HUDEP-2 (cell line): ENCODE data around the gene IRAK2.
A peak's percentile ranks its signal among the peaks of the same experiment; 100 is the strongest.

Experiments used
- DNase-seq, 76 experiments: peaks; one replicate each; lab custom pipeline; 2025; ENCODE audit not compliant: unreplicated experiment in 76 of 76; lab: John Stamatoyannopoulos, UW

Gene IRAK2

DNA sequence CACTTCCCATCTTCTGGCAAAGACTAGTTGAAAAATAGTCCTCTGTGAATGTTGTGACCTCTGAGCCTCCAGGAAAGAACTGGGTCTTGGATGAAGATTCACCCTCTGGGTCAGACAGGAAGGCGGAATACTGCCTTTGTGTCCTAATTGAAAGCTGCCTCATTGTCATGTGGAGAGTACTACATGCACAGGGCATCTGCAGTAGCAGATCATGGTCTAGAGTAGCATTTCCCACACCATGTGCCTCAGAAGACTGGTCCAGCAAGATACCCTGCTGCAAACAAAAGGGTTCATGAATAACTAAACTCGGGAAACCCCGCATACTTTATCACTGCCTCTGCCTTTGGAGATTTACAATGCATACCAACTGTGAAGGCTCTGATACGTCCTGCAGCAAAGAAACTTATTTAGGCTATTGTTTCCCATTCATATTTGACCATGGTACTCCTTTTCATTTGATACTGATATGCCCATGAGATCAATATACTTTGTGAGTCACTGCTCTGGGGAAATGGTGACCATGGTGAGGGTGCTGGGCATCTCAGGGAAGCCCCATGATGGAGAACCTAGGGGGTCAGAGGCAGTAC lies 22.7 kb downstream of the IRAK2 start:
- DNase-seq, result no peak

DNA sequence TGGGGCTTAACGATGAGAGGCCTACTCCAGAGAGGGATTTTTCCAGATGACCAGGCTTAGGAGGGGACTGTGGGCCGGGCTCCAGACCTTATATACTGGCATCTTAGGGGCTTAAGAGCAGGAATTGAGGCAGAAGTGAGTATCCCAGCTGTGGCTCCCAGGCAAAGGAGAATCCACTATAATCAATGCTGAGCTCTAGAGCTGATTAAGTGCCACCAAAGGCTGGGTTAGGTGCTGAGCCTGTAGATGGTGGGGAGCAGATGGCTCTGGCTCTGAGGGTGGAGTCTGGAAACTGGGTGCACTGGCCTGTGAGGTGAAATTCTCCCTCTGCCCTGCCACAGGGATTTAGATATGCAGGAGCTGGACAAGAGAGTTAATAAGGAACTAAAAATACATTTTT lies 23.2 kb downstream of the IRAK2 start:
- DNase-seq, result no peak

DNA sequence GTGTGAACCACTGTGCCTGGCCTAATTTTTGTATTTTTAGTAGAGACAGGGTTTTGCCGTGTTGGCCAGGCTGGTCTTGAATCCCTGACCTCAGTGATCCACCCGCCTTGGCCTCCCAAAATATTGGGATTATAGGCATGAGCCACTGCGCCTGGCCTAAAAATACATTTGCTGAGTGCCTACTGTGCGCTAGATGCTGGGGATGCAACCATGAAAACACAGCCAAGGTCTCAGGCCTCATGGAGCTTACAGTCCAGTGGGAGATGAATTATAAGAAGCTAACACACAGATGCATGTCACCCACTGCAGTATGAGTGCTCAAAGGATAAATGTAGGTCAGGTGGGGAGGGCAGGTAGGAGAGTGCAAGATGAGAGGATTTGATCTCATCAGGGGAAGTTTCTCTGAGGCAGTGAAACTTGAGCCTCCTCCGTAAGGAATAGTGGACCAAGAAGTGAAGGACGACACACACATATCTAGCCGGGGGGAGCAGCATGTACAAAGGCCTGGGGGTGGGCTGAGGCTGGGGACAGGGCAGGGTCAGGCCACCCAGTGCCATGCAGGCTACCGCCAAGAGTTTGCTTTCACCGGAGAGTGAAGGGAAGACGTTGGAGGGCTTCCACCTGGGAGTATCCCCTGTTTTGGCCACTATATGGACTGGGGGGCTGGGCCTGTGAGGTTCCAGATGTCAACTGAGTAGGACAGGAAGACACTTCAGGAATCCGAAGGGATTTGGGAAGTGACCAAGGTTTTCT lies 24.3 kb downstream of the IRAK2 start:
- DNase-seq, result no peak

DNA sequence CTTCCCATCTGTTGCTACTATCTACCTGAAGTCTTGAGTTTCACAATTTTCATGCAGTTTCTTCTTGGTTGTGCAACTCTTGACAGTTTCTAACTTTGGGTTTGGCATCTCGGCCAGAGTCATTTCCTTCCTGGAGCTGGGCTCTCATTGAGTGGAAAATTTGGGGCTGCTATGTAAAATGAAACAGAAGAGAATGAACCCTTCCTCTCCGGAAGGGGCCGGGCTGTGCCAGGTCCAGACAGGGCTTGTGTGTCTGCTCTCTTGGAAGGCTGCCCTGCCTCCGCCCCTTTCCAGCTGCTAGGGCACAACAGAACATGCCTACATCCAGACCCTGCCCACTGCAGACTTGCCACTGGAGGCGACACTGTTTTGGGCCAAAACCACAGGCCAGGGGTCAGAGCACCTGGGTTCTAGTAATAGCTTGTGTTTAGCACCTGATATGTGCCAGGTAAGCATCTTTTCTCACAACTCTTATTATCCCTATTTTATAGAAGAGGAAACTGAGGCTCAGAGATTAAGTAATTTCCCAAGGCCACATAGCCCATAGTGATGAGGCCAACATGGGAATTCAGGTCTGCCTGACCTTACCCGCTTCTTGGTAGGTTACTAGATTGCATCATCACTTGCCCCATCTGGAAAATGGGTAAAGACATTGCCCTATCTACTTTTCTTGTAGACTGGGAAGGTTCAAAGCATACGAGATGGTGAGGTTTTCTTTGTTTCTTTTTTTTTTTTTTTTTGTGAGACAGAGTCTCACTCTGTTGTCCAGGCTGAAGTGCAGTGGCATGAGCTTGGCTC lies 25.0 kb downstream of the IRAK2 start:
- DNase-seq, result peak in 70 of 76 experiments; percentile 9 to 87 (median 69)

DNA sequence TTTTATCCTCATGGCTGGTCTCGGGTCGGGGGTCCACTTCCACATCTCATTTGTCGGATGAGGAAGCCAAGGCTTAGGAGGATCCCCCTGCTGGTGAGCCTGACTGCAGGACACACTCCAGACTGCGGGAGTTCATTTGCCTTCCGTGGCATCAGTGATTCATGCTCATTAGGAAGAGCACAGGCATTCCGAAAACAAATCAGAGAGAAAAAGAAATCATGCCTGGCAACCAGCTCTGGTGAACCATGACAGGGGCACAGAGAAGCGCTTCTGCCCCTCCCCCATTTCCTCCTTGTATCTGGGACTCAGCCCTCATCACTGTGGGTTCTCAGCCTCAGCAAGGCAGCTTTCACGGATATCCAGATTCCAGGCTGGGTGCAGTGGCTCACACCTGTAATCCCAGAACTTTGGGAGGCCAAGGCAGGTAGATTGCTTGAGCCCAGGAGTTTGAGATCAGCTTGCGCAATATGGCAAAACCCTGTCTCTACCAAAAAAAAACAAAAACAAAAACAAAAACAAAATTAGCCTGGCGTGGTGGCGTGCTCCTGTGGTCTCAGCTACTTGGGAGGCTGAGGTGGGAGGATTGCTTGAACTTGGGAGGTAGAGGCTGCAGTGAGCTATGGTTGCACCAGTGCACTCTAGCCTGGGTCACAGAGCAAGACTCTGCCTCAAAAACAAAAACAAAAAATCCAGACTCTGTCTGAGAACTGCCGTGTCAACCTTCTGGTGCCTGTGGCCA lies 28.4 kb downstream of the IRAK2 start:
- DNase-seq, result no peak

DNA sequence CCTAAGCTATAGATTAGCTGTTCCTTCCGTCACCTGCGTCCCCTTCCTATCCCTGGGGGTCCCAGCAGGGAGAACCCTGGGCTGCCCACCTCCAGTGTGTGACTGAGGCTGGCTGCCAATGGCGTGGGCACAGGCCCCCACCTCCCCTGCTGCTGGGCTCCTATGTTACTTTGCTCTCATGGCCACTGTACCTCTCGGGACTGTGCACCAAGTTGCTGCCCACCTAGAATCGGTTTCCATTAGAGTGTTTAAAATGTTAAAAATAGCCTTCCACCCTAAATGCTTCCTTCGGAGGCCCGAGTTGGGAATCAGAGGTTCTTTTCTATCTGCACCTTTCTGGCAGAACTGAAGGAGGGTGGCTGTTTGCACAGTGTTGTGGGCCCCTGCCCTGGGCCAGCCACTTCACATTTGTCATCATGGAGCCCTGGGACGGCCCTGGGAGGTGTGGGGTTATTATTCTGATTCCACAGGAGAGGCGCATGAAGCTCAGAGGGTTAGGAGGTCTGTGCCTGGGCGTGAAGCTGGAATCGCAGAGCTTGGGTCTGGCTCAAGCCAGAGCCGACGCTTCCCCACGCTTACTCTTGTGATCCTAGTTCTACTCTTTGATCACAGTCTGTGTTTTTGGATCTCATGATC lies 29.1 kb downstream of the IRAK2 start:
- DNase-seq, result peak in 5 of 76 experiments; percentile 17 to 50 (median 35)

DNA sequence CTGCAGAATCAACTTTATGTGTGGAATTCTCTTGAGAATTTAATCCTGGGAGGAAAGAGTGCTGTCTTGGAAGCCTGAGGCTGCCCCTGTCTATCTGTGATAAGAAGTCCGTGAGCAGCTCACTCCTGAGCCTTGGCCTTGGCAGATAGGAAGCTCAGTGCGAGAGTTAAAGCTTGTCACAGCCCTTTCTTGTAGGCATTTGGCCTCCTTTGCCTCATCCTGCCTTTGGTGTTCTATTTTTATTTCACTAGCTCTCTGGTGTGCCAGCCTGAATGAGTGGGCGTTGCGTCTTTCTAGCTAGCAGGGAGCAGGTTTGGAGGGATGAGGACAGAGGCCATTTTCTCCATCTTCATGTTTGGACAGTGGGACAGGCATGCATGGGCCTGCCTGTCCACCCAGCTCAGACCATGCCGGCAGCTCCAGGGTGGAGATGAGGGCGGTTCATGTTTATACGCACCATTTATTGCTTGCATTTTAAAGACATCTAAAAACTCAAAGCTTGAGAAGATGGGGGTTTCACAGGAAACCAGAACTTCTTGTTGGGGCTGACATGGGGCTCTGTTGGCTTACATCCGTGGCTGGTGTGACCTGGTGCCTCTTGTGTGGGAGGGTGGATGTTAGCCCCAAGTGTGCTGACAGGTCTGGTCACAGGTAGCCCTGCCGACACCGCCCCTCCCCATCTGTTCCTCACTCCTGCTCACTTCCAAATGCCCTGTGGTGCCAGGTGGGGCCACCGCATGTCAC lies 29.8 kb downstream of the IRAK2 start:
- DNase-seq, result peak in 54 of 76 experiments; percentile 10 to 80 (median 44)

DNA sequence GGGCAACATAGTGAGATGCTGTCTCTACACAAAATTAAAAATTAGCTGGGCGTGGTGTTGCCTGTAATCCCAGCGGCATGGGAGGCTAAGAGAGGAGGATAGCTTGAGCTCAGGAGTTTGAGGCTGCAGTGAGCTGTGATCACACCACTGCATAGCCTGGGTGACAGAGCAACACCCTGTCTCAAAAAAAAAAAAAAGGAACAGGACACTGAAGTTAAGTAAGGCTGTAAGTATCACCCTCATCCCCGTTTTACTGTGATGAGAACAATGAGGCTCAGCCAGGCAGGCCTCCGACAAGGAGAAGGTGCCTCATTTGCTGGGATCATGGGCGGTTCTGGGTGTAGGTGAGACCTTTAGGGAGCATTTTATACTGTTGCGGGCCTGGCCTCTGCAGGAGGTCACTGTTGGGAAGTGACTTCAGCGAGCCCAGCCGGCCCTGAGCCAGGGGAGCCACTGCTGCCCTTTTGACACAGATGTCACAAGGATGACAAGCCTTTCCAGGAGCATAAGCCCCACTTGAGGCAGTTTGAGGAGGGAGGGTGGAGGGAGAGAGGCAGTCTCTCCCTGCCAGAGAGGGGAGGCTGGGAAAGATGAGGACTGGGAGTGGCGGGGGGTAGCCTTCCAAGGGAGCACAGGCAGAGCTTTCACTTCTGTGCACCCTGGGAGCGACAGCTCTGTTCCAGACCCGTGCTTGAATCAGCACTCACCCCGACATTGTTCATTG lies 30.8 kb downstream of the IRAK2 start:
- no peak for DNase-seq

DNA sequence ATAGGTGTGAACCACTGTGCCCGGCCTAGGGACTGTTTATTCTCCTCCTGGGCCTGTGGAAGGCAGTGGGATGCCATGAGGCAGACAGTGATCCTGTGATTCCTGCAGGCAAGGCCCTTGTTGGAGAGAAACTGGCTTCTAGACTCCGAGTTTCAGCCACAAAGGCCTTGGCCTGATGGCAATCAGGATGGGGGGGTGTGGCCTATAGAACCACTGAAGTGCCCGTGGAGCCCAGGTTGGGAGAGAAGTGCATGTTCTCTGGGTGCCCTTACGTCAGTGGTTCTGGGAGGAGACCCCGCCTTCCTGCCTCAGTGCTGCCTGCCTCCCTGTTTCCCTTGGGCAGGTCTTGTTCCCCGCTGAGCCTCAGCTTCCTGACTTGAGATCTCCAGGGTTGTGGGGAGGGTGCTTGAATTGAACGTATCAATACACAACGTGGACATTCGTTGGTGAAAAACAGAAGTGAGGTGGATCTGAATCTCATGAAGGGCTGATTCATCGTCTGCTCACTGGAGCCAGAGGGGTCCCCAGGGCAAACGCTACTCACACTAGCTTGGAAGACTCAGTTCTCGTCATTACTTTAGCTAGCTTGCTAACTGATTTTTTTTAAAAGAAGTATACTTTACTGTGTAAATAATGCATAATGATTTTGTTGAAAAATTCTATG lies 31.8 kb downstream of the IRAK2 start:
- DNase-seq, result peak in 39 of 76 experiments; percentile 2 to 63 (median 36)

DNA sequence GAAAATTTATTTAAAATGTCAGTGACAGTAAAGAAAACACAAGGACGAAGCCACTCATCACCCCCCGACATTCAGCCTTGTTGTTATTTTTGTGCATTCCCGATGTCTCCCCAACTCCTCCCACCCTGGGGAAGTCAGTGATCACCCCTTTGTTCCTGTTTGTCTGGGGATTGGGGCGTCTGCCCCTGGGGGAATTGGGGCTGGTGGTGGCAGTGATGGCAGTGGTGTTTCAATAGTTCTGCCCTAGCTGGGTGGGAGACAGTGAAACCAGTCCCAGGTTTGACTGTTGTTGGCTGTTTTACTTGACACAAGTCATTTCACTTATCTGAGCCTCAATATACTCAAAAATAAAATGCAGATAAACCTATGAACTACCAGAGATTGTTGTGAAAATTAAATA lies 33.5 kb downstream of the IRAK2 start:
- DNase-seq, result no peak

DNA sequence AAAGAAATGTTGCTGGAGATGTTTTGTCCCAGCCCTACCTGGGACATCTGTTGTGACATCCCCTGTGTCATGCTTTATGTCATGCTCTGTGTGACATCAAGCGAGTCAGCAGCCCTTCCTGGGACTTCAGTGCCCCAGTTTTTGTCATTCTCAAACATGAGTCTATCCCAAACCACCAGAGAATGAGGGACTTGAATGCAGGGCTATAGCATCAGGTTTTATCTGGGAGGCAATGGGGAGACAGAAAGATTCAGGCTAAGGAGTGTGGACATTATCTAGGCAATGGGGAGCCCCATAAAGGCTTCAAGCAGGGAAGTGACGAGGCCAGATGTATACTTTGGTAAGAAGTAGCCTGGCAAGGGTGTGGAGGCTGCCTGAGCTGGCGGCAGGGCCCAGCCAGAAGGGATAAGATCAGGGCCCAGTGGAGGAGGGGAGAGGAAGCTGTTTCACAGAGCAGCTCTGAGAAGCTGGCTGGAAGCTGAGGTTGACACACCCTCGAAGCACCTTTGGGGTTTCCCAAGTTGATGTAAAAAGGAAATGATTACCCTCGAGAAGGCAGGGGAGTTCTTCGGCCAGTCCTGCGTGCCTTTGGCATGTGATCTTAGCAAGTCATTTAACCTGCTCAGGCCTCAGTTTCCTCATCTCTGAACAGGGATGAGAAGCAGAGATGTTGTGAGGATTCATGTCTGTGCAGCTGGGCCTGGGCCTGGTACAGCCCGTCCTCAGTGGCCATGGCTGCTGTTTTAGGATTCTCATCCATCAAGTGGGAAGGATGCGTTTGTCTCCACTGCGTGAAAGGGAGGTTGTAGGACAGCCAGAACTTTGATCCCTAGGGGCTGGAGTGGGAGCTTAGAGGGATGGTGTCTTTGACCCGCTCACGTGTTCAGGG lies 34.3 kb downstream of the IRAK2 start:
- DNase-seq, result peak in 72 of 76 experiments; percentile 11 to 84 (median 65)

DNA sequence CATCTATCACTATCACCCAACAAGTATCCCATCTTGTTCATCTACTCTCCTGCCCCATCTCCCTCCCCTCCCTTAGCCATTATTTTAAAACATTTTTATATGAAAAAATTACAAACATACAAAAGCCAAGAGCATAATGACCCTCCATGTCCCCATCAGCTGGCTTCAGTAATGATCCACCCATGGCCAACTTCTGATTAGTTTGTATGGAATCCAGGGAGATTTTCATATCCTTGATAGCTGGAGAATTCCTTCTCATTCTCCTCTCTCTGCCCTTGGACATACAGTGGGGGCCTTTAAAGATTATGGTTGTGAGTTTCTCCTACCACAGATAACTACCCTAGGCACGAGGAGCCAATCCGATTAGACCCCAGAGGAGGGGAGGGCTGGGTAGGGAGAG lies 40.2 kb downstream of the IRAK2 start:
- no peak for DNase-seq

DNA sequence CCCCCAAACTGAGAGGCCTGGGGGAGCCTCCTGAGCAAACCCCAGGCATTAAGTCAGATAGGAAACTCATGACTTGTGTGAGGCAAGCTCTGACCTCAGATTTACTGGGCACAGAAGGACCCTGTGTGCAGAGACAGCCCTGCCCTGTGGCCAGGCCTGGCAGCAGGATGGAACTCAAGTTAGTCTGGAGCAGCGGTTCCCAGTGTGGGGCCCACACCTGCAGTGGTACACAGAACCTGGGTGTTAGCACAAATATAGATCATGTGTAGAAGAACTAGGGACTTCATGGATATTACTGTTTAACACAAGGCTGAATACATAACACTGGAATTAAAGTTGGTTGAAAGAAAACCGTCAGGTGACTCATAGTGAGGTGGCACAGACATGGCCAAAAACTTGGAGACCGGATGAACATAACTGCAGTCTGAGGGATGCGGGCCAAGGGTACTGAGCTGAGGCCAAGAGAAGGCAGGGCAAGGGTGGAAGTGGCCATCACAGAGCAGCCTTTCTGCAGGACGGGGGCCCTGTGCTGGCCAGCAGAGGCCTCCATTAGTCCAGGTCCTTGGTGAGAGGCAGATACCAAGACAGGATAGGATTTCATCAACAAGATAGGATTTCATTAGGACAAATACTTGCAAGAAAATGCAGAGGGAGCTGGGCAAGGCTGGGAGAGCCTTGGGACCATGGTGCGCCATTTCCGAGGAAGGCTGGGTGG lies 40.9 kb downstream of the IRAK2 start:
- DNase-seq, result no peak

DNA sequence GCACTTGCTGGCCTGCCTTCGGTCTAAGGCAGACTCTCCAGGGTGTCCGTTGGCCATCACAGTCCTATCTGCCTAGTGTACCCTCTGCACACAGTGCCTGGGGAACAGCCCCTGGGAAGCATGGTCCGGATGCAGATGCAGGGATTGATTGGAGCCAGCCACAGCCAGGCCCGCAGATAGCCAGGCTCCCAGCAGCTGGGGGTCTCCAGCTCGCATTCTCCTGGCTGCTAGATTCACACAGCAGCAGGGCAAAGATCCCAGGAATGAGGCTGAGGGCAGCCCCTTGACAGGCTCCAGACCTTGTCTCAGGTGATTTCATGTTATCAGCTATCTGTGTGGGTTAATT lies 41.4 kb downstream of the IRAK2 start:
- no peak for DNase-seq

DNA sequence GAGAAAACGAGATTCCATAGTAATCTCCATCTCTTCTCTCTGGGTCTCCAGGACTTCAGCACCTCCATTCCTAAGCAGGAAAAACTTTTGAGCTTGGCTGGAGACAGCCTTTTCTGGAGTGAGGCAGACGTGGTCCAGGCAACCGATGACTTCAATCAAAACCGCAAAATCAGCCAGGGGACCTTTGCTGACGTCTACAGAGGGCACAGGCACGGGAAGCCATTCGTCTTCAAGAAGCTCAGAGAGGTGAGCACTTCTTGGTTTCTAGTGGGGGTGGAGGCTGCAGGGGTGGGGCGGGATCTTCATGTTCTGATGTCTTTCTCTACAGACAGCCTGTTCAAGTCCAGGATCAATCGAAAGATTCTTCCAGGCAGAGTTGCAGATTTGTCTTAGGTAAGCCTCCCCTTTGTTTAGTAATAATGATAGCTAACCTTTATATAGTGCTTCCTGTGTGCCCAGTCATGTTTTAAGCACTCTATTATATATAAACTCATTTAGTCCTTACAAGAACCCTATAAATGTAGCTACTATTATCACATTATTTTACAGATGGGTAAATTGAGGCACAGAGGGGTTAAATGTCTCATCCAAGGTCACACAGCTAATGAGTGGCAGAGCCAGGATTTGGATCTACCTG lies 48.6 kb downstream of the IRAK2 start:
- no peak for DNase-seq

DNA sequence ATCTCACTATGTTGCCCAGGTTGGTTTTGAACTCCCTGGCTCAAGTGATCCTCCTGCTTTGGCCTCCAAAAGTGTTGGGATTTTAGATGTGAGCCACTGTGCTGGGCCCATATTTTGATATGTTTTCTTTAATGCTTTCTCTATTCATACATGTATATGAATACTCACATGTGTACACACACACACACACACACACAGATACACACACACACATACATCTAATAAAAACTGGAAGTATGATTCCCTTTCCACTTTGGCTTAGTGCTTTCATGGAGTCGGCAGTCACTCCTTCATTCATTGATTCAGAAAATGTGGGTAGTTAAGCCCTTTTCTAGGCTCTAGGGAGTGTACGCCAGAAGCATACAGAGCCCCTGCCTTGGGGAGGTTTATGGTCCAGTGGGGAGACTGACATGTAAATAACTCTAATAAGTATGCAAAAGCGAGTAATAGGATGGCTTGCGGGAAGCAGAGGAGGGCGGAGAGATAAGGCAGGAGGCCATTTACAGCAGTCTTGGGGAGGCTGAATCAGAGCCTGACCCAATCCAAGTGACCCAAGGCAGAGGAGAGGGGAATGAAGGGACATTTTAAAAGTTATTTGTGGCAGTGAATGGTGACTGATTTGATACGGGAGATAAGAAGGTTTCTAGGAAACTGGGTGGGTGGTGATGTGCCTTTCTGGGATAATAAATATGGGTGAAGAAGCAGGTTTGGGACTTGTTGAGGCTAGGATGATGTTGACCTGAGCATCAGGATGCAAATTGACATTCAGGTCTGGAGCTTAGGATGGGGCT lies 51.1 kb downstream of the IRAK2 start:
- no peak for DNase-seq
